Trophoblast cell (in vitro differentiated cells and primary cell): ENCODE data around the gene C19orf12.
A peak's percentile ranks its signal among the peaks of the same experiment; 100 is the strongest.

ENCODE experiments used
- DNase-seq, 2 donors: peaks; one replicate each; pipeline ENCODE4 v3.0.0-alpha.2; 2016
- H2AFZ ChIP-seq: 2 replicates; pipeline ENCODE4 v1.6.1; 2013; ENCODE audit warnings: low read length, moderate library complexity, mild to moderate bottlenecking; ENCODE audit not compliant: insufficient read depth, poor library complexity
- H2AK5ac ChIP-seq: 2 replicates; pipeline ENCODE4 v1.6.1; 2013; ENCODE audit warnings: mild to moderate bottlenecking, low read length
- H2BK120ac ChIP-seq: 2 replicates; pipeline ENCODE4 v1.6.1; 2013; ENCODE audit warnings: low read length, mild to moderate bottlenecking, moderate library complexity; ENCODE audit not compliant: insufficient read depth, poor library complexity
- H2BK12ac ChIP-seq: 2 replicates; pipeline ENCODE4 v1.6.1; 2013; ENCODE audit warnings: mild to moderate bottlenecking, low read length, moderate library complexity
- H2BK5ac ChIP-seq: 2 replicates; pipeline ENCODE4 v1.6.1; 2013; ENCODE audit warnings: low read length, low read depth, moderate library complexity, mild to moderate bottlenecking; ENCODE audit not compliant: poor library complexity
- H3K14ac ChIP-seq: 2 replicates; pipeline ENCODE4 v1.6.1; 2013; ENCODE audit warnings: mild to moderate bottlenecking, low read length
- H3K18ac ChIP-seq: 2 replicates; pipeline ENCODE4 v1.6.1; 2013; ENCODE audit warnings: mild to moderate bottlenecking, low read length
- H3K23ac ChIP-seq: 2 replicates; pipeline ENCODE4 v1.6.1; 2013; ENCODE audit warnings: low read length
- H3K27ac ChIP-seq: 2 replicates; pipeline ENCODE4 v1.5.1; 2013; ENCODE audit warnings: low read depth, mild to moderate bottlenecking, inconsistent platforms, low read length, moderate library complexity
- H3K27me3 ChIP-seq: 2 replicates; pipeline ENCODE4 v1.6.1; 2013; ENCODE audit warnings: inconsistent platforms, mild to moderate bottlenecking, low read length, moderate library complexity; ENCODE audit not compliant: insufficient read depth
- H3K36me3 ChIP-seq, 2 experiments: 1 replicate in 1 of 2; 2 replicates in 1 of 2; pipeline ENCODE4 v1.6.1; 2013; ENCODE audit warnings: low read length in 2 of 2, mild to moderate bottlenecking in 2 of 2, moderate library complexity in 1 of 2; ENCODE audit not compliant: insufficient read depth in 2 of 2, control insufficient read depth in 1 of 2
- H3K4ac ChIP-seq: 2 replicates; pipeline ENCODE4 v1.6.1; 2013; ENCODE audit warnings: low read depth, mild to moderate bottlenecking, low read length, moderate library complexity
- H3K4me1 ChIP-seq, 2 experiments: 1 replicate in 1 of 2; 2 replicates in 1 of 2; pipeline ENCODE4 v1.6.1; 2013; ENCODE audit warnings: low read length in 2 of 2, mild to moderate bottlenecking in 2 of 2, moderate library complexity in 1 of 2; ENCODE audit not compliant: insufficient read depth in 2 of 2, control insufficient read depth in 1 of 2
- H3K4me2 ChIP-seq: 2 replicates; pipeline ENCODE4 v1.6.1; 2013; ENCODE audit warnings: inconsistent platforms, mild to moderate bottlenecking, low read length, moderate library complexity
- H3K4me3 ChIP-seq: 2 replicates; pipeline ENCODE4 v1.5.1; 2013; ENCODE audit warnings: mild to moderate bottlenecking, low read depth, low read length, inconsistent platforms
- H3K79me1 ChIP-seq: one replicate; pipeline ENCODE4 v1.6.1; 2013; ENCODE audit warnings: low read length
- H3K79me2 ChIP-seq: 2 replicates; pipeline ENCODE4 v1.6.1; 2013; ENCODE audit warnings: low read length, mild to moderate bottlenecking; ENCODE audit not compliant: control insufficient read depth, insufficient read depth, poor library complexity
- H3K9ac ChIP-seq: 2 replicates; pipeline ENCODE4 v1.6.1; 2013; ENCODE audit warnings: mild to moderate bottlenecking, low read length
- H3K9me3 ChIP-seq: 2 replicates; pipeline ENCODE4 v1.6.1; 2013; ENCODE audit warnings: low read depth, mild to moderate bottlenecking, control low read depth, inconsistent platforms, low read length; ENCODE audit not compliant: insufficient read depth
- H4K12ac ChIP-seq: 2 replicates; pipeline ENCODE4 v1.6.1; 2013; ENCODE audit warnings: low read depth, mild to moderate bottlenecking, low read length, moderate library complexity
- H4K8ac ChIP-seq: 2 replicates; pipeline ENCODE4 v1.6.1; 2013; ENCODE audit warnings: low read depth, mild to moderate bottlenecking, low read length, moderate library complexity
- H4K91ac ChIP-seq: one replicate; pipeline ENCODE4 v1.6.1; 2013; ENCODE audit warnings: low read depth, mild to moderate bottlenecking, low read length, moderate library complexity
- WGBS: extraction: QIAGEN DNeasy Blood & Tissue Kit; methylation state at CpG from one replicate; pipeline ENCODE4 v1.1.7; 2013; ENCODE audit warnings: missing lambda C conversion rate; ENCODE audit not compliant: insufficient read length, insufficient coverage; ENCODE audit errors: extremely low coverage; 5-methylcytosine and 5-hydroxymethylcytosine counted together

The C19orf12 gene

DNA sequence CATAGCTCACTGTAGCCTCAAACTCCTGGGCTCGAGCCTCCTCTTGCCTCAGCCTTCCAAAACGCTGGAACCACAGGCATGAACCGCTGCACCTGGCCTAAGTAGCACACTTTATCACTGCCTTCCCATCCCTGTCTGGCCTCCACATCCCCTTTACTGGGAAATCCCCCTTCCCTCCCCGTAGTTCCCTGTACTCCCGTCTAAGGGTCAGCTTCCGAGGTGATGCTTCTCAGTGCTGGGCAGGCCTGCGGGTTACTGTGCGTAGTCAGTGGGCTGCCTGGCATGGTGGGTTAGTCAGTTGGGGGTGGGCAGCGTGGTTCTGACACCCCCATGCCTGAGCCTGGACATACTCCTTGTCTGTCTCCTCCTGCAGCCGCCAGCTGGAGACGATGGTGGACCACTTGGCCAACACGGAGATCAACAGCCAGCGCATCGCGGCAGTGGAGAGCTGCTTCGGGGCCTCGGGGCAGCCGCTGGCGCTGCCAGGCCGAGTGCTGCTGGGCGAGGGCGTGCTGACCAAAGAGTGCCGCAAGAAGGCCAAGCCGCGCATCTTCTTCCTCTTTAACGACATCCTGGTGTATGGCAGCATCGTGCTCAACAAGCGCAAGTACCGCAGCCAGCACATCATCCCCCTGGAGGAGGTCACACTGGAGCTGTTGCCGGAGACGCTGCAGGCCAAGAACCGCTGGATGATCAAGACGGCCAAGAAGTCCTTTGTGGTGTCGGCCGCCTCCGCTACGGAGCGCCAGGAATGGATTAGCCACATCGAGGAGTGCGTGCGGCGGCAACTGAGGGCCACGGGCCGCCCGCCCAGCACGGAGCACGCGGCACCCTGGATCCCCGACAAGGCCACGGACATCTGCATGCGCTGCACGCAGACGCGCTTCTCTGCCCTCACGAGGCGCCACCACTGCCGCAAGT, 41.4 kb downstream of the C19orf12 start:
- no peak overlapping the region for H3K18ac ChIP-seq
- H3K14ac ChIP-seq, result no peak overlapping the region
- no peak overlapping the region for H3K4me2 ChIP-seq
- H2AFZ ChIP-seq, result no peak overlapping the region
- no peak overlapping the region for H3K4ac ChIP-seq
- peaks cover 6 to 8% of the 10 kb centered on the region in 2 experiments for H3K4me1 ChIP-seq
- H3K79me2 ChIP-seq, result no peaks in the 10 kb centered on the region
- no peak overlapping the region for H3K27ac ChIP-seq
- DNase-seq, result no peak
- peaks cover 29 to 30% of the 10 kb centered on the region in 2 experiments for H3K36me3 ChIP-seq
- peaks cover 6% of the 10 kb centered on the region for H3K79me1 ChIP-seq
- no peak overlapping the region for H2BK5ac ChIP-seq
- H3K9ac ChIP-seq, result no peak overlapping the region
- H3K4me3 ChIP-seq, result no peak overlapping the region
- H2AK5ac ChIP-seq, result no peak overlapping the region
- no peak overlapping the region for H2BK12ac ChIP-seq
- no peak overlapping the region for H3K23ac ChIP-seq
- H4K8ac ChIP-seq, result no peak overlapping the region
- H4K91ac ChIP-seq, result no peak overlapping the region
- no peaks in the 10 kb centered on the region for H3K9me3 ChIP-seq
- no CpG with 5 or more reads among the region's 57 CpGs for WGBS
- H3K27me3 ChIP-seq, result no peaks in the 10 kb centered on the region
- no peak overlapping the region for H4K12ac ChIP-seq
- no peak overlapping the region for H2BK120ac ChIP-seq

DNA sequence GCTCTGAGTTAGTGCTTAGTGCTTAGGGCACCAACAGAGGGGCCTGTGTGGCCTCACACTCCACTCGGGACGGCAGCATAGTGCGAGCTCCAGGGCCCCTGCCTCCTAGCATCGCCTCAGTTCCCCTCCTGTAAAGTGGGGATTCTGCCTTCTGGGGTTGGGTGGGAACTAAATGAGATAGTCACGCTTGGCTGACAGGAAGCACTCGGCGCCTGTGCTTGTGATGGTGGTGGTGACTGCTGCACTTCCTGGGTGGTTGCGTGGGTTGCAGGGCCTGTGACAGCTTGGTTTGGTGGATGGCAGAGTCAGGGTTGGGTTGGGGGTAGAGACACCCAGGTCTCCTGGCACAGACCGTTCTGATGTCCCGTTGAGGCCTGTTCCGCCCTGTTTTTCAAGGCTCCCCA, 42.1 kb downstream of the C19orf12 start:
- H3K9ac ChIP-seq, result no peak overlapping the region
- no peak overlapping the region for H4K8ac ChIP-seq

DNA sequence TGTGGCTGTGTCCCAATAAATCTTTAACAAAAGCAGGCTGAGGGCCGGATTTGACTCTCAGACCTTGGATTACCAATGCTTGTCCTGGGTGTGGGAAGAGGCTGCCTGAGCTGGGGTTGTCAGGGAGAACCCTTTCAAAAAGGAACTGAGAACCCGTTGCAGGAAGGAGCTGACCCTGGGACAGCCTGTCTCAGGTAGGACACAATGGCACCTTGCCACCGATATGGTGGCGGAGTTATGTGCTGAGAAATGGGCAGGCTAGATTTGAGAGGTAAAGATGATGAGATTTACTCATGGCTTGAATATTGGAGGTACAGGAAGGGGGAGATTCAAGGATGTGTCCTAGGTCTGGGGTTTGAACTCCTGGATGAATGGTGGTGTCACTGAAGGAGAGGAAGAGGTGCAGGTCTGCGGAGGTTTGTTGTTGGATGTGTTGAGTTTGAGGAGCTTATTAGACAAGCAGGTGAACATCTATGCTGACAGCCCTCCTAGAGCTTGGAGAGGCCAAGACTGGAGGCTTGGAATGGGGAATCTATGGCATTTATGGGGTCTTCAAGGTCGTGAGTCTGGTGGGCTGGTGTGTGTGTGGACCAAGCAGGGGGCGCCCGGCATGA, 42.6 kb downstream of the C19orf12 start:
- Histone ChIP-seq H3K4me2 (no peak overlapping the region), H2BK12ac (no peak overlapping the region), H4K91ac (peak overlapping the region; percentile 31), H3K14ac (peak overlapping the region; percentile 1), H2BK120ac (no peak overlapping the region), H3K9me3 (no peaks in the 10 kb centered on the region), H2BK5ac (no peak overlapping the region), H3K23ac (no peak overlapping the region), H3K27me3 (no peaks in the 10 kb centered on the region), H3K4me1 (peaks cover 6 to 8% of the 10 kb centered on the region in 2 experiments), H2AK5ac (no peak overlapping the region), H3K79me1 (peaks cover 6% of the 10 kb centered on the region), H2AFZ (no peak overlapping the region), H3K79me2 (peaks cover 1% of the 10 kb centered on the region), H3K9ac (no peak overlapping the region), H3K36me3 (peaks cover 28 to 30% of the 10 kb centered on the region in 2 experiments), H4K8ac (no peak overlapping the region), H3K4ac (peak overlapping the region; percentile 1), H3K27ac (no peak overlapping the region), H3K18ac (peak overlapping the region; percentile 22), H4K12ac (no peak overlapping the region), H3K4me3 (no peak overlapping the region)
- no peak for DNase-seq
- WGBS, result no CpG with 5 or more reads among the region's 8 CpGs

More for the DNA sequence above, 42.1 kb downstream of the C19orf12 start:
- Histone ChIP-seq H2BK120ac (no peak overlapping the region), H3K4me3 (no peak overlapping the region), H2BK5ac (no peak overlapping the region), H3K79me1 (peaks cover 6% of the 10 kb centered on the region), H3K27me3 (no peaks in the 10 kb centered on the region), H4K91ac (no peak overlapping the region), H3K4ac (peak overlapping the region; percentile 4), H2AK5ac (no peak overlapping the region), H3K79me2 (peaks cover 1% of the 10 kb centered on the region), H3K18ac (peak overlapping the region; percentile 22), H3K27ac (no peak overlapping the region), H3K14ac (no peak overlapping the region), H2BK12ac (no peak overlapping the region), H3K4me2 (no peak overlapping the region), H2AFZ (no peak overlapping the region), H3K4me1 (peaks cover 6% of the 10 kb centered on the region in 2 experiments), H3K9me3 (no peaks in the 10 kb centered on the region), H4K12ac (no peak overlapping the region), H3K23ac (no peak overlapping the region), H3K36me3 (peaks cover 29 to 30% of the 10 kb centered on the region in 2 experiments)
- no CpG with 5 or more reads among the region's 11 CpGs for WGBS
- DNase-seq, result no peak

DNA sequence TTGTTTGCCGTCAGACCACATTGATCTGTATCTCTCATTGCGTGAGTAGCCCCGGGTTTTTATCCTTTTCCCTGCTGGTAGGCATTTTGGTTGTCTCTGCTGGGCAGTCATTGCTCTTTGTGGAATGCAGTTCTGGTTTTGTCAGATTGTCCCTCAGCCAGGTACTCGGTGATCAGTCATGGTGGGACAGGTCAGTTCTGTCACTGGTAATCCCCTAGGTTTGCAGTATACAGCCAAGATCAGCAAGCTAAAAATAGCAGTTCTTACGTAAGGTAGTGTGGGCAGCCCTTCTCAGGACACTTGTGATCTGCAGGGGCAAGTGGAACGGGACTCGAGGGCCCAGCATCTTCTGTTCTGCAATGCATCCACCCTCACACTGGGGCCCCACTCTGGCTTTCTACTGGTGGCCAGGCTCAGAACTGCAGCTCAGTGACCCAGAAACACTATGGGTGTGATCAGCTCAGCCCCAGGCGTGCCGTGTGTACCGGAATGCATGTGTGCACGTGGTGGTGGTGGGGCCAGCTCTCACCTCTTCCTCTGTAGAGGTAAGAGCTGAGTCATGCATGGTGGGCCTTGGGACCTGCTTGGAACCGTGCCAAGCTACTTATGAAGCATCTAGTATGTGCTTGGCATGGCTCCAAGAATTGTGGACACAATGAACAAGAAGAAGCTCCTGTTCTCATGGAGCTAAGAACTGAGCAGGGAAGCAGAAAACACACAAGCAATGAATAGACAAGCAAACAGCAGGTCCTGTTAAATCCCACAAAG, 43.5 kb downstream of the C19orf12 start:
- no peak overlapping the region for H3K9ac ChIP-seq
- H3K36me3 ChIP-seq, result peaks cover 22 to 26% of the 10 kb centered on the region in 2 experiments
- no peak overlapping the region for H2AFZ ChIP-seq
- H3K18ac ChIP-seq, result no peak overlapping the region
- H2BK5ac ChIP-seq, result no peak overlapping the region
- no peak overlapping the region for H3K4me2 ChIP-seq
- no peak overlapping the region for H3K23ac ChIP-seq
- H2BK12ac ChIP-seq, result no peak overlapping the region
- no peak overlapping the region for H3K4ac ChIP-seq
- no peak overlapping the region for H4K12ac ChIP-seq
- peaks cover 6% of the 10 kb centered on the region for H3K79me1 ChIP-seq
- H4K8ac ChIP-seq, result no peak overlapping the region
- peaks cover 10 to 12% of the 10 kb centered on the region in 2 experiments for H3K4me1 ChIP-seq
- no peak overlapping the region for H3K4me3 ChIP-seq
- peak overlapping the region; percentile 31 for H4K91ac ChIP-seq
- H3K27me3 ChIP-seq, result no peaks in the 10 kb centered on the region
- peak; percentile 96 to 99 for DNase-seq
- H3K79me2 ChIP-seq, result peaks cover 1% of the 10 kb centered on the region
- no peak overlapping the region for H2AK5ac ChIP-seq
- H3K9me3 ChIP-seq, result no peaks in the 10 kb centered on the region
- no peak overlapping the region for H2BK120ac ChIP-seq
- no CpG with 5 or more reads among the region's 12 CpGs for WGBS
- H3K14ac ChIP-seq, result no peak overlapping the region
- H3K27ac ChIP-seq, result peak overlapping the region; percentile 31
